H9 (cell line): ENCODE measurements around the gene MAL. TPM values are rescaled to one million over a fixed set of nuclear protein-coding genes. Genes with fewer than 3 reads are reported as not detected.

ENCODE experiments used
- DNase-seq: peaks from one replicate; pipeline ENCODE4 v3.0.0-alpha.2; 2017
- H2AFZ ChIP-seq: one replicate; pipeline ENCODE4 v1.6.1; 2013; ENCODE audit warnings: mild to moderate bottlenecking, low read length, control low read depth, moderate library complexity
- H2AK5ac ChIP-seq: 2 replicates; pipeline ENCODE4 v1.6.1; 2013; ENCODE audit warnings: low read length, control low read depth, mixed read lengths; ENCODE audit not compliant: insufficient read length
- H2BK120ac ChIP-seq: one replicate; pipeline ENCODE4 v1.6.1; 2013; ENCODE audit warnings: low read depth, mild to moderate bottlenecking, low read length, control low read depth, inconsistent platforms; ENCODE audit not compliant: poor library complexity, severe bottlenecking
- H2BK12ac ChIP-seq: 2 replicates; pipeline ENCODE4 v1.6.1; 2013; ENCODE audit warnings: low read length, control low read depth, mixed read lengths, low read depth; ENCODE audit not compliant: insufficient read length
- H2BK15ac ChIP-seq: 2 replicates; pipeline ENCODE4 v1.6.1; 2013; ENCODE audit warnings: low read depth, low read length, control low read depth
- H2BK20ac ChIP-seq: one replicate; pipeline ENCODE4 v1.6.1; 2013; ENCODE audit warnings: low read depth, mild to moderate bottlenecking, low read length, control low read depth, inconsistent platforms; ENCODE audit not compliant: poor library complexity, severe bottlenecking
- H2BK5ac ChIP-seq: 2 replicates; pipeline ENCODE4 v1.6.1; 2013; ENCODE audit warnings: low read length, control low read depth, mixed read lengths; ENCODE audit not compliant: insufficient read length
- H3K14ac ChIP-seq: 2 replicates; pipeline ENCODE4 v1.6.1; 2013; ENCODE audit warnings: low read length, control low read depth; ENCODE audit not compliant: insufficient read depth
- H3K18ac ChIP-seq: 2 replicates; pipeline ENCODE4 v1.6.1; 2013; ENCODE audit warnings: low read depth, mild to moderate bottlenecking, mixed read lengths, low read length, control low read depth; ENCODE audit not compliant: insufficient read length
- H3K23ac ChIP-seq: 2 replicates; pipeline ENCODE4 v1.6.1; 2013; ENCODE audit warnings: low read length, control low read depth, mixed read lengths, low read depth; ENCODE audit not compliant: insufficient read length
- H3K23me2 ChIP-seq: 2 replicates; pipeline ENCODE4 v1.6.1; 2013; ENCODE audit warnings: low read depth, mild to moderate bottlenecking, mixed read lengths, low read length, control low read depth; ENCODE audit not compliant: insufficient read length, poor library complexity, severe bottlenecking
- H3K27ac ChIP-seq: 2 replicates; pipeline ENCODE4 v1.5.1; 2013; ENCODE audit warnings: low read length, control low read depth, mixed read lengths, low read depth; ENCODE audit not compliant: insufficient read length
- H3K27me3 ChIP-seq: 2 replicates; pipeline ENCODE4 v1.6.1; 2013; ENCODE audit warnings: low read length, control low read depth, inconsistent platforms; ENCODE audit not compliant: insufficient read depth
- H3K4ac ChIP-seq: 2 replicates; pipeline ENCODE4 v1.6.1; 2013; ENCODE audit warnings: low read depth, mild to moderate bottlenecking, control low read depth, inconsistent platforms, low read length, moderate library complexity
- H3K4me1 ChIP-seq: 2 replicates; pipeline ENCODE4 v1.6.1; 2013; ENCODE audit warnings: low read length, control low read depth, inconsistent platforms; ENCODE audit not compliant: insufficient read depth
- H3K4me2 ChIP-seq: 2 replicates; pipeline ENCODE4 v1.6.1; 2013; ENCODE audit warnings: low read length, control low read depth, mixed read lengths; ENCODE audit not compliant: insufficient read length, insufficient read depth
- H3K56ac ChIP-seq: 2 replicates; pipeline ENCODE4 v1.6.1; 2013; ENCODE audit warnings: low read depth, mild to moderate bottlenecking, mixed read lengths, low read length, control low read depth; ENCODE audit not compliant: insufficient read length
- H3K79me1 ChIP-seq: 2 replicates; pipeline ENCODE4 v1.6.1; 2013; ENCODE audit warnings: low read depth, mild to moderate bottlenecking, moderate library complexity, low read length, control low read depth, inconsistent platforms; ENCODE audit not compliant: insufficient read depth, poor library complexity, severe bottlenecking
- H3K79me2 ChIP-seq: 2 replicates; pipeline ENCODE4 v1.6.1; 2013; ENCODE audit warnings: low read length, control low read depth, inconsistent platforms; ENCODE audit not compliant: insufficient read depth
- H3K9ac ChIP-seq: 2 replicates; pipeline ENCODE4 v1.6.1; 2013; ENCODE audit warnings: low read length, control low read depth, mixed read lengths; ENCODE audit not compliant: insufficient read length; ENCODE audit errors: extremely low read depth
- H3K9me3 ChIP-seq: one replicate; pipeline ENCODE4 v1.6.1; 2013; ENCODE audit warnings: low read depth, low read length, inconsistent platforms; ENCODE audit not compliant: control insufficient read depth
- H3T11ph ChIP-seq: one replicate; pipeline ENCODE4 v1.6.1; 2013; ENCODE audit warnings: mild to moderate bottlenecking, low read length, control low read depth, inconsistent platforms
- H4K20me1 ChIP-seq: one replicate; pipeline ENCODE4 v1.6.1; 2013; ENCODE audit not compliant: control insufficient read depth, insufficient read length, insufficient read depth
- H4K5ac ChIP-seq: 2 replicates; pipeline ENCODE4 v1.6.1; 2013; ENCODE audit warnings: low read depth, mild to moderate bottlenecking, mixed read lengths, low read length, control low read depth; ENCODE audit not compliant: insufficient read length
- H4K8ac ChIP-seq: replicated peaks from 2 replicates; pipeline ENCODE4 v1.6.1; 2013; ENCODE audit warnings: low read length, control low read depth, mixed read lengths, low read depth; ENCODE audit not compliant: insufficient read length
- H4K91ac ChIP-seq: 2 replicates; pipeline ENCODE4 v1.6.1; 2013; ENCODE audit warnings: low read depth, mild to moderate bottlenecking, moderate library complexity, mixed read lengths, low read length, control low read depth; ENCODE audit not compliant: insufficient read length
- H3K27ac Mint-ChIP-seq, 3 experiments: 2 replicates in 2 of 3; 3 replicates in 1 of 3; pipeline ENCODE4 v1.8.0; 2020 to 2021; ENCODE audit warnings: mixed read lengths in 3 of 3, mild to moderate bottlenecking in 1 of 3, moderate library complexity in 1 of 3
- H3K27me3 Mint-ChIP-seq: 2 replicates; pipeline ENCODE4 v1.8.0; 2021; ENCODE audit warnings: low read depth, mild to moderate bottlenecking, moderate library complexity, mixed read lengths
- H3K36me3 Mint-ChIP-seq, 3 experiments: 2 replicates in 2 of 3; 3 replicates in 1 of 3; pipeline ENCODE4 v1.8.0; 2020 to 2021; ENCODE audit warnings: low read depth in 3 of 3, mixed read lengths in 3 of 3; ENCODE audit not compliant: insufficient read depth in 1 of 3
- H3K4me1 Mint-ChIP-seq, 2 experiments: 2 replicates each; pipeline ENCODE4 v1.8.0; 2020; ENCODE audit warnings: mixed read lengths in 2 of 2
- H3K4me3 Mint-ChIP-seq, 2 experiments: 2 replicates in 1 of 2; 3 replicates in 1 of 2; pipeline ENCODE4 v1.8.0; 2020 to 2021; ENCODE audit warnings: mild to moderate bottlenecking in 2 of 2, mixed read lengths in 2 of 2, moderate library complexity in 1 of 2
- H3K9me3 Mint-ChIP-seq, 2 experiments: 2 replicates in 1 of 2; 3 replicates in 1 of 2; pipeline ENCODE4 v1.8.0; 2020; ENCODE audit warnings: mild to moderate bottlenecking in 2 of 2, mixed read lengths in 2 of 2, moderate library complexity in 1 of 2
- CTCF ChIP-seq: fragments of 200-600 bp; sonication (generic); conservative IDR thresholded peaks from 3 replicates; pipeline ENCODE4 v1.8.0; 2021; ENCODE audit warnings: antibody characterized with exemption, mild to moderate bottlenecking
- WGBS: extraction: QIAGEN DNeasy Blood & Tissue Kit; methylation state at CpG from one replicate; pipeline ENCODE4 v1.1.7; 2013; ENCODE audit warnings: missing lambda C conversion rate, low lambda C conversion rate, mixed read lengths; ENCODE audit not compliant: insufficient read length; ENCODE audit errors: extremely low coverage; 5-methylcytosine and 5-hydroxymethylcytosine counted together
- total RNA-seq: library from RNA; stranded (reverse); gene quantifications from 2 replicates; pipeline ENCODE4 v1.2.1, GENCODE V29; 2021

MAL gene
- total RNA-seq, 1 experiment from 2014 or later: not detected

GRCh38 chr2:95015261-95015912, 10.1 kb upstream of the MAL start:
- no CpG with 5 or more reads among the region's 15 CpGs for WGBS

More at GRCh38 chr2:95015261-95015912, 10.1 kb upstream of the MAL start:
- no peak overlapping the region for H3K4me2 ChIP-seq
- no peaks in the 10 kb centered on the region for H3K27me3 ChIP-seq
- no peak overlapping the region for H2BK12ac ChIP-seq
- no peak overlapping the region for H2AK5ac ChIP-seq
- H3K23me2 ChIP-seq: no peaks in the 10 kb centered on the region
- Mint-ChIP-seq H3K27ac (no peak overlapping the region; a peak in 1 of 7 replicates), H3K4me3 (no peak overlapping the region), H3K4me1 (peaks cover 26 to 35% of the 10 kb centered on the region in 2 experiments), H3K36me3 (no peaks in the 10 kb centered on the region; a peak in 1 of 7 replicates), H3K9me3 (no peaks in the 10 kb centered on the region), H3K27me3 (peaks cover 22% of the 10 kb centered on the region)
- TF ChIP-seq CTCF: no peak
- no peak overlapping the region for H3K56ac ChIP-seq
- no peak overlapping the region for H2BK15ac ChIP-seq
- peaks cover 4% of the 10 kb centered on the region; the same call in 1 of the 2 replicates for H3K4me1 ChIP-seq
- H3K79me2 ChIP-seq: no peaks in the 10 kb centered on the region
- H3K4ac ChIP-seq: no peak overlapping the region
- no peak overlapping the region for H2BK120ac ChIP-seq
- no peak overlapping the region for H4K5ac ChIP-seq
- H3K18ac ChIP-seq: no peak overlapping the region
- H2BK5ac ChIP-seq: no peak overlapping the region
- H3K79me1 ChIP-seq: no peaks in the 10 kb centered on the region
- no peak overlapping the region for H3K27ac ChIP-seq
- no peak for DNase-seq
- H3T11ph ChIP-seq: no peak overlapping the region
- no peak overlapping the region for H3K23ac ChIP-seq
- H2AFZ ChIP-seq: no peak overlapping the region
- no peaks in the 10 kb centered on the region for H3K9me3 ChIP-seq
- no peak overlapping the region for H2BK20ac ChIP-seq
- H3K9ac ChIP-seq: no peak overlapping the region
- H4K20me1 ChIP-seq: no peaks in the 10 kb centered on the region
- no peak overlapping the region for H4K8ac ChIP-seq
- H3K14ac ChIP-seq: no peak overlapping the region
- H4K91ac ChIP-seq: no peak overlapping the region
